ENCODE measurements around the gene ARMCX1. TPM values are rescaled to one million over a fixed set of nuclear protein-coding genes. Genes with fewer than 3 reads are reported as not detected.
"Not testable (repeated sequence)": the region's sequence is repeated elsewhere in the genome, so short reads cannot be mapped to it uniquely, and the experiment has no call there.

Gene ARMCX1
- total RNA-seq = 15.5 and 18.3 TPM in 2 replicates

DNA sequence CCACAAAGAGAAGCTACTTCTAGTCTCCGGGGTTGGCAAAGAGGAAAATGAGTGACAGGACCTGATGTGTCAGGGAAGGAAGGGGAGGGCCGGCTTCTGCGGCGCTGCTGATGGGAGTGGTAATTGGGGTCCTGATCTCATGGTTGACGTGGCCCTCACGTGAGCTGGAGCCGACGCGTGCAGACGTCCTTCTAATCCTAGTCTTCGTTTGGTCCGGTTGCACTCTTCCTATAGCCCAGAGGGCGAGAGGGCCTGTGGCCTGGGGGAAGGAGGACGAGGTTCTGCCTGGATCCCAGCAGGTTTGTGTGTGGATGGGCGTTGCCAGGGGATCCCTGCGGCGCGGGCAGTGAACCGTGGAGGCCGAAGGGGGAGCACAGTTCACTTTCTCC is at the start of gene ARMCX1:
Gene ARMCX1 (plus strand): TSS at position 186 of the 389 bp plus-strand sequence. CDS start 2,384 bp downstream, outside the sequence.
- DNase-seq (ENCODE audit: low read depth) = no peak
- H3K4me3 ChIP-seq (ENCODE audit: low read depth, low read length) = peak within 1 kb of the TSS; percentile 74
- no peak for TF ChIP-seq CTCF (conservative IDR thresholded peaks at IDR 0.05; ENCODE audit: low read depth, low read length)

DNA sequence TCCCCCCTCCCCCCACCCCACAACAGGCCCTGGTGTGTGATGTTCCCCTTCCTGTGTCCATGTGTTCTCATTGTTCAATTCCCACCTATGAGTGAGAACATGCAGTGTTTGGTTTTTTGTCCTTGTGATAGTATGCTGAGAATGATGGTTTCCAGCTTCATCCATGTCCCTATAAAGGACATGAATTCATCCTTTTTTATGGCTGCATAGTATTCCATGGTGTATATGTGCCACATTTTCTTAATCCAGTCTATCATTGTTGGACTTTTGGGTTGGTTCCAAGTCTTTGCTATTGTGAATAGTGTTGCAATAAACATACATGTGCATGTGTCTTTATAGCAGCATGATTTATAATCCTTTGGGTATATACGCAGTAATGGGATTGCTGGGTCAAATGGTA is 47.4 kb upstream of the ARMCX1 start:
- not testable (repeated sequence) for DNase-seq (ENCODE audit: low read depth); H3K4me3 ChIP-seq (ENCODE audit: low read depth, low read length)

DNA sequence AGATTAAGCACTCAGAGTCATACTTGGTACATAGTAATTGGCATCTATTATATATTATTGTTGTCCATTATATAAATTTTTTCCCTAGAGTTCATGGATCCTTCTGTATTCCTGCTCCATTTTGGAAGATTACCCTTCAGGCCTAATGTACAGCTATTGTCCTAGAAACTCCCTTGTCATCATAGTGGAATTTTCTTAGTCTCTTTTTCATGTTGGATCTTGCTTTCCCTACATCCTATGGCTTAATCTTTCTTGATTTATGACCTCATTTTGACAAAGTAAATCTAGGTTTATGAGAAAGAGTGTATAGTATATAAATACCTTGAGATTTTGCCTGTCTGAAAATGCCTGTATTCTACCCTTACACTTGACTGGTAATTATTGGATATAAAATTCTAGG is 43.0 kb upstream of the ARMCX1 start:
- H3K4me3 ChIP-seq (ENCODE audit: low read depth, low read length) = no peak overlapping the region
- DNase-seq (ENCODE audit: low read depth) = no peak
- TF ChIP-seq CTCF (conservative IDR thresholded peaks at IDR 0.05; ENCODE audit: low read depth, low read length) = no peak

- no peak for TF ChIP-seq CTCF (conservative IDR thresholded peaks at IDR 0.05; ENCODE audit: low read depth, low read length)
- DNase-seq (ENCODE audit: low read depth) = no peak
- H3K4me3 ChIP-seq (ENCODE audit: low read depth, low read length) = no peak overlapping the region
These were observed 42.4 kb upstream of the ARMCX1 start for GRCh38 chrX:101507986-101508385.

DNA sequence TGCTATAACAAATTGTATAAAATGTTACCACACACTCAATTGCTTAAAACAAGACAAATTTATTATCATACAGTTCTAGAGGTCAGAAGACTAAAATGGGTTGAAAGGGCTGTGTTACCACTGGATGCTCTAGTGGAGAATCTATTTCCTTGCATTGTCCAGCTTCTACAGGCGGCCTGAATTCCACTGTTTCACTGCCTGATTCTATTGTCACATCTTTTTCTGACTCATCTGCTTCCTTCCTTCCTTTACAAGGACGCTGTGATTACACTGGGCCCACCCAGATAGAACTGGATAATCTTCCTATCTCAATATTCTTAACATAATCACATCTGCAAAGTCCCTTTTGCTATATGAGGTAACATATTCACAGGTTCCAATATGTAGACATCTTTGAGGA is 19.4 kb upstream of the ARMCX1 start:
- TF ChIP-seq CTCF (conservative IDR thresholded peaks at IDR 0.05; ENCODE audit: low read depth, low read length) = no peak
- no peak for DNase-seq (ENCODE audit: low read depth)
- no peak overlapping the region for H3K4me3 ChIP-seq (ENCODE audit: low read depth, low read length)

- TF ChIP-seq CTCF (conservative IDR thresholded peaks at IDR 0.05; ENCODE audit: low read depth, low read length) = no peak
These were observed 11.2 kb upstream of the ARMCX1 start for GRCh38 chrX:101539116-101539515.

DNA sequence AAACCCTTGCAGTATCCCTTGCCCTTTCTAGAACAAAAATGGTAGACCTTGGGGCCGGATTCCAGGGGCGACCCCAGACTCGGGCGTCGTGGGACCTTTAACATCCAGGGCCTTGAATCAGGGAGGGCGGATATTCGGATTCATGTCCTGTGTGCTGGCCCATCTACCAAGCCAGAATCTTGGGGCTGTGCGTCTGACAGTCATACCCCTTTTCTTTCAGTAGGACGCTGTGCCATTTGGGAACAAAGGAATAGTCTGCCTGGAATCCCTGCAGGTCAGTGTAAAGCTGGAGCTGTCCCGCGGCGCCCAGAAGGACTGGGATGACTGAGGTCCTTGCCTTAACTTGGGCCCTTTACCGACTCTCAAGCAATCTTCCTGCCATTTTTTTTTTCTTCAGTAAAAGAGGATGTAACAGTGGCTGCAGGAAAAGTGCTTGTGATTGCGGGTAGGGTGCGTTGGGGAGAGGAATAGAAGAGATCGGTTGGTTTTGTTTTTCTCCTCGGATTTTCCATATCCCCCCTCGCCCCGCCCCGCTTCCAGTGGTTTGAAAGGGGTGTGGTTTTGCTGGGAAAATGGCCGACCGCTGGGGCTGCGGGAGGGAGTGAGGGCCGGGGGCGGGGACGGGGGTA is 518 bp downstream of the ARMCX1 start:
- H3K4me3 ChIP-seq (ENCODE audit: low read depth, low read length) = peak overlapping the region; percentile 74
- TF ChIP-seq CTCF (conservative IDR thresholded peaks at IDR 0.05; ENCODE audit: low read depth, low read length) = no peak
- no peak for DNase-seq (ENCODE audit: low read depth)

More at GRCh38 chrX:101539116-101539515, 11.2 kb upstream of the ARMCX1 start:
- no peak overlapping the region for H3K4me3 ChIP-seq (ENCODE audit: low read depth, low read length)
- DNase-seq (ENCODE audit: low read depth) = no peak

Measured in epithelial cell of proximal tubule (primary cell).